Measurements from ENCODE around the gene SMIM20. TPM values are rescaled to one million over a fixed set of nuclear protein-coding genes. Genes with fewer than 3 reads are reported as not detected.

Gene SMIM20
- polyA plus RNA-seq, 1 experiment, result 55.5 TPM

DNA sequence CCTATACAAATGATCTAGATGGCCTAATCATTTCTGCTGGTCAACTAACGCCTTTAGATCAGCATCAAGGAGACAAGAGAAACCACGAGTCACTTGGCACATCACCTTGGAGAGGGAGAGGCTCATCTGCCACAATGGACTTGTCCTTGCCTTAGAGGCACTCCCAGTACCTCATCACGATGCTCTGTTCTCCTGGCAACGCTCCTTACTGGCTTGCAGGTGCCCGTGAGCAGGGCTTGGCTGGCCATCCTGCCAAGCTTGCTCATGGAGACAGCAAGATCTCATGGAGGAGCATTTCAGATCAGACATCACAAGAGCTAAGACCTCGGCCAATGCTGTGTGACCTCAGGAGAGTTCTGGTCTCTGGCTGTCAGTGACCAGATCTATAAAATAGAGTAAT is 2.7 kb upstream of the SMIM20 start:
- TF ChIP-seq, protein P1, sequence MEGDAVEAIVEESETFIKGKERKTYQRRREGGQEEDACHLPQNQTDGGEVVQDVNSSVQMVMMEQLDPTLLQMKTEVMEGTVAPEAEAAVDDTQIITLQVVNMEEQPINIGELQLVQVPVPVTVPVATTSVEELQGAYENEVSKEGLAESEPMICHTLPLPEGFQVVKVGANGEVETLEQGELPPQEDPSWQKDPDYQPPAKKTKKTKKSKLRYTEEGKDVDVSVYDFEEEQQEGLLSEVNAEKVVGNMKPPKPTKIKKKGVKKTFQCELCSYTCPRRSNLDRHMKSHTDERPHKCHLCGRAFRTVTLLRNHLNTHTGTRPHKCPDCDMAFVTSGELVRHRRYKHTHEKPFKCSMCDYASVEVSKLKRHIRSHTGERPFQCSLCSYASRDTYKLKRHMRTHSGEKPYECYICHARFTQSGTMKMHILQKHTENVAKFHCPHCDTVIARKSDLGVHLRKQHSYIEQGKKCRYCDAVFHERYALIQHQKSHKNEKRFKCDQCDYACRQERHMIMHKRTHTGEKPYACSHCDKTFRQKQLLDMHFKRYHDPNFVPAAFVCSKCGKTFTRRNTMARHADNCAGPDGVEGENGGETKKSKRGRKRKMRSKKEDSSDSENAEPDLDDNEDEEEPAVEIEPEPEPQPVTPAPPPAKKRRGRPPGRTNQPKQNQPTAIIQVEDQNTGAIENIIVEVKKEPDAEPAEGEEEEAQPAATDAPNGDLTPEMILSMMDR (IDR thresholded peaks at IDR 0.05; ENCODE audit: low read depth, low read length), result no peak
- H3K27ac ChIP-seq (ENCODE audit: low read depth, low read length), result no peak overlapping the region
- H3K4me3 ChIP-seq (ENCODE audit: low read depth, low read length), result no peak overlapping the region
- no peaks in the 10 kb centered on the region for H3K27me3 ChIP-seq (ENCODE audit: control insufficient read depth, insufficient read depth, low read length)
- DNase-seq (ENCODE audit: low read depth, low spot score), result no peak
- H3K9me3 ChIP-seq (ENCODE audit: control insufficient read depth, insufficient read depth, low read length), result no peaks in the 10 kb centered on the region
- ChIA-PET POLR2A (interaction anchor here (0.6 kb wide), 1 partner anchor 950 kb away, joined by 8 read pairs; no protein-coding TSS in a partner anchor), CTCF (no interaction called here)

DNA sequence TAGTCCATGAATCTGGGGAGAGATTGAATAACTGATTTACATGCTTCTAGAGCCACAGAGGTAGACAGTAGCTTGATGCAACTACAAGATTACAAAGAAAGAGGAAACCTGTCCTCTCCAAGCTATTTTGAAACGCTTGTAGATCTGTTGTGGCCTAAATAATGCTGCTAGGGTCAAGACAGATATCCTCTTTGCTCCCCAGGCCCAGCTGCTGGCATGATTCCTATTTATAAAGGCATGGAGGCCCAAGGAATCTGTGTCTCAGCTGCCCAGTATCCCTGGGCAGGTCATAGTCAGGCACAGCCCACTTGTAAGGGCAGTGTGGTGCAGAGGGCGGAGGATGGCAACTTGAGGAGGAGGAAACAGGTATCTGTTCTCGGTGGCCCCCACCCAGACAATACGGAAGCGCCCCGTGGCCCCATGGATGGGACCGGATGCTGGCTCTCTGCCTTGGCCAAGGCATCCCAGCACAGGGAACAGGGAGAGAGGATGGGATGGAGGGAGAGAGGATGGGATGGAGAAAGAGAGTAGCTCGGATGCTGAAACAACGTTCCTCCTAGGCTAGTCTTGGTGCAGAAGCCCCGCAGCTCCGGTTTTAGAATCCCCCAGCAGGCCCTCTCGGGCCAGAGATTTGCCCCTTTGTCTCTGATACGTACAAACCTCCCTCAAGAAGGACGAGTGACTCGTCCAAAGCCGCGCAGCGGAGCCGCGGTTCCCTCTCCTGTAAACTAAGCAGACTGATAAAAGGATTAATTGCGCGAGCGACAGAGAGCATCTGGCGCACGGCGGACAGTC is 767 bp upstream of the SMIM20 start:
- Histone ChIP-seq H3K9me3 (ENCODE audit: control insufficient read depth, insufficient read depth, low read length) (no peaks in the 10 kb centered on the region), H3K27ac (ENCODE audit: low read depth, low read length) (peak overlapping the region; percentile 78), H3K27me3 (ENCODE audit: control insufficient read depth, insufficient read depth, low read length) (no peaks in the 10 kb centered on the region), H3K4me3 (ENCODE audit: low read depth, low read length) (peak overlapping the region; percentile 80)
- DNase-seq (ENCODE audit: low read depth, low spot score), result no peak
- TF ChIP-seq, protein P1 (IDR thresholded peaks at IDR 0.05; ENCODE audit: low read depth, low read length), result no peak
- ChIA-PET CTCF (interaction anchor here (1.8 kb wide), 1 partner anchor 145 kb away, joined by 7 read pairs; no protein-coding TSS in a partner anchor), POLR2A (interaction anchor here (0.6 to 1.0 kb wide), 4 partner anchors 16 to 468 kb away, joined by 3 to 5 read pairs (median 3); no protein-coding TSS in a partner anchor)

DNA sequence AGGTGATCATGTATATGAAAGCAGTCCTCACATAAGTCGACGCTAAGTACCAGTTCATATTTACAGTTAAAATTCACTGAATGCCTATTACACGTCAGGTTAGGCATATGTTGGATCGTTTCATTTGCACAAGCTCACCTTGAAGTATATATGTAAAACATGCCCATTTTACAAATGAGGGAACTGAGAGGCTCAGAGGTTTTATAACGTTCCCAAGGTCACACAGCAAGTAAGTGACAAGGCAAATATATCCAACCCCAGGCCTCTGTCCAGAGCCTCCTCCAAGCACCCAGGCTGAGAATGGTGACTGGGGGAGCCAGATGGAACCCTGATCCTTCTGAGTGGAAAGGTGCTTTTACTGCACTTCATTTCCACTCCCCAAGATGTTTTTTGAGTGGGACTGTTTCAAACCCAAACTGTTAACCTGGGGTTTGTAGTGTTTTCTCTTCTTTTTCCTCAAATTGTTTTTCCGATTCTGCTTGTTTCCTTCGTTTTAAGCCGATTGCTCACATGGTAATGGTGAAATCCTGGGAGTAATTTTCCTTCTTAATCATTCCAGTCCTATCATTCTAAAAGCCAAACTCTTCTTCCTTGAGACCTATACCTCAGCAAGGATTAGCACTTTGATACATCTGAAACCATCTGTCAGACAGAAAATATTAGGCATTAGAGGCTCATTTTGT is 791 bp downstream of the SMIM20 start:
- ChIA-PET POLR2A (no interaction called here), CTCF (interaction anchor here (0.6 to 1.8 kb wide), 2 partner anchors 147 to 510 kb away, joined by 3 to 7 read pairs; no protein-coding TSS in a partner anchor)
- DNase-seq (ENCODE audit: low read depth, low spot score), result no peak
- Histone ChIP-seq H3K27me3 (ENCODE audit: control insufficient read depth, insufficient read depth, low read length) (no peaks in the 10 kb centered on the region), H3K27ac (ENCODE audit: low read depth, low read length) (no peak overlapping the region), H3K4me3 (ENCODE audit: low read depth, low read length) (peak overlapping the region; percentile 80), H3K9me3 (ENCODE audit: control insufficient read depth, insufficient read depth, low read length) (no peaks in the 10 kb centered on the region)
- TF ChIP-seq, protein P1 (IDR thresholded peaks at IDR 0.05; ENCODE audit: low read depth, low read length), result no peak

DNA sequence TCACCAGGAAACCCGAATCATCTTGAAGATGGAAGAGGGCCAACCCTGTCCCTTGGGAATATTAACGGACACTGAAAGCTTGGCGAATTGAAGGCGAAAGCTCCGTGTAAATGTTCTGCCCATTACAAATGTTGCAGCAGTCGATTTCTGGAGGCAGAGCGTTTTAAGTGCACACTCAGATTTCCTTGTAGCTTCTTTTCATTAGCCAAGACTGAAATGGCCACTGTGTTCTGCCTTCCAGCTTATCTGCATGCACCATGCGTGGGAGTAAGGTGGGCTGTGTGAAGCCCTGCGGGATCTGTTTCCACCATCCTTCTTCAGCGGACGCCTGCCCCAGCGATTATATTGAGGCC is 1.3 kb downstream of the SMIM20 start:
- POLR2A ChIA-PET, result no interaction called here
- no peak overlapping the region for H3K27ac ChIP-seq (ENCODE audit: low read depth, low read length)
- no peak overlapping the region for H3K4me3 ChIP-seq (ENCODE audit: low read depth, low read length)
- CTCF ChIA-PET, result interaction anchor here (0.6 kb wide), 1 partner anchor 510 kb away, joined by 3 read pairs; no protein-coding TSS in a partner anchor
- no peak for DNase-seq (ENCODE audit: low read depth, low spot score)
- no peaks in the 10 kb centered on the region for H3K9me3 ChIP-seq (ENCODE audit: control insufficient read depth, insufficient read depth, low read length)
- TF ChIP-seq, protein P1 (IDR thresholded peaks at IDR 0.05; ENCODE audit: low read depth, low read length), result no peak
- no peaks in the 10 kb centered on the region for H3K27me3 ChIP-seq (ENCODE audit: control insufficient read depth, insufficient read depth, low read length)

DNA sequence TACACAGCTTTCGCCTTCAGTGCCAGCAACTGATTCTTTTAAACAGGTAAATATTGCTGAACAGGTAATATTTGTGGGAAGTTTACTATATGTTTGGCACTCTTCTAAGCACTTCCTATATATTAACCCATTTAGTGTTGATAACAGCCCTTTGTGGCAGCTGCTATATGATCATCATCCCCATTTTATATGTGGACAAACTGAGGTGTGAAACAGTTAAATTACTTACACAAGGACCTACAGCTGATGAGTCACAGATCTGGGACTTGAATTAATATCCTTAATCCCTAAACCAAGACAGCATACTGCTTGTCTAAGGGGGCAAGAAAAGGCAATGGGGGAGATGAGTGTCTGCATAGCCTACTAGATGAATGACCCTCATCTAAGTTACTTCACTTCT is 2.9 kb downstream of the SMIM20 start:
- DNase-seq (ENCODE audit: low read depth, low spot score), result no peak
- no peak overlapping the region for H3K4me3 ChIP-seq (ENCODE audit: low read depth, low read length)
- no peak overlapping the region for H3K27ac ChIP-seq (ENCODE audit: low read depth, low read length)
- POLR2A ChIA-PET, result no interaction called here
- TF ChIP-seq, protein P1 (IDR thresholded peaks at IDR 0.05; ENCODE audit: low read depth, low read length), result no peak
- H3K9me3 ChIP-seq (ENCODE audit: control insufficient read depth, insufficient read depth, low read length), result no peaks in the 10 kb centered on the region
- H3K27me3 ChIP-seq (ENCODE audit: control insufficient read depth, insufficient read depth, low read length), result no peaks in the 10 kb centered on the region
- CTCF ChIA-PET, result interaction anchor here (1.2 kb wide), 1 partner anchor 476 kb away, joined by 3 read pairs; no protein-coding TSS in a partner anchor
